Measurements from ENCODE around the gene PNMT.

DNA sequence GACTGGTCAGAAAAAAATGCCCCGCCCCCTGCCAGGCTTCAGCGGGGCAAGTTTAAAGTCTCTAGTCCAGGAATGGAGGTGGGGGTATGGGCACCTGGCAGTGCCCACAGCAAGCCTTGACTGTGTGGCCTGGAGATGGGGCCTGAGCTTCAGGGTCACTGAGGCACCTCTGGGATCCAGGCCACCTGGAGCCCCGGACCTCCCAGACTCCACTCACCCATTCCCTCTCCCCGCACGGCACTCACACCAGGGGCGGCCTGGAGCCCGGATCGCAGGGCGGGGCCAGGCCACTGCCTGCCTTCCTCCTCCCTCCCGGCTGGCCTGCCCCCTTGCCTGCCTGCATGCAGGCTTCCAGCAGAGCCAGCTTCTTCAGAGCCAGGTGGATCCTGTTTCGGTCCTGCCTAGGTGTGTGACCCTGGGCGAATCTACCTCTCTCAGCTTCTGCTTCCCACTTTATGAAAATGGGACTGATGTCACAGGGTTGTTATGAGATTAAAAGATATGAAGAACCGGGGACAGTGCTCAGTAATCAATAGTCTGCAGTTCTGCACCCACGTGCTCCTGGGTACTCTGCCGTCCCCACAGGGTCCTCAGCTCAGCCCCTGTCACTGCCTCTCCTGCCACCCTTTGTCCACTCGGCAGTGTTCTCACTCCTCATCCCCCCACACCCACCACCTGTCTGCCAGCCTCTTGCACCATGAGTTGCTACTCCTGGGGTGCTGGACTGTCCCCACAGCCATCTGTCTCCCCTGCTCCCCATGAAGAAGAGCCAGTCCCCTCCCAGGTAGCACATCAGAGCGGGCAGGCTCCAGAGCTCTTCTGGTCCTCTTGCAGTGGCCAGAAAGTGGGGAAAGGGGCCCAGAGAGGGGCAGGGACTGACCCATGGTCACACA, 4.3 kb upstream of the PNMT start:
- TF ChIP-seq, protein P1, sequence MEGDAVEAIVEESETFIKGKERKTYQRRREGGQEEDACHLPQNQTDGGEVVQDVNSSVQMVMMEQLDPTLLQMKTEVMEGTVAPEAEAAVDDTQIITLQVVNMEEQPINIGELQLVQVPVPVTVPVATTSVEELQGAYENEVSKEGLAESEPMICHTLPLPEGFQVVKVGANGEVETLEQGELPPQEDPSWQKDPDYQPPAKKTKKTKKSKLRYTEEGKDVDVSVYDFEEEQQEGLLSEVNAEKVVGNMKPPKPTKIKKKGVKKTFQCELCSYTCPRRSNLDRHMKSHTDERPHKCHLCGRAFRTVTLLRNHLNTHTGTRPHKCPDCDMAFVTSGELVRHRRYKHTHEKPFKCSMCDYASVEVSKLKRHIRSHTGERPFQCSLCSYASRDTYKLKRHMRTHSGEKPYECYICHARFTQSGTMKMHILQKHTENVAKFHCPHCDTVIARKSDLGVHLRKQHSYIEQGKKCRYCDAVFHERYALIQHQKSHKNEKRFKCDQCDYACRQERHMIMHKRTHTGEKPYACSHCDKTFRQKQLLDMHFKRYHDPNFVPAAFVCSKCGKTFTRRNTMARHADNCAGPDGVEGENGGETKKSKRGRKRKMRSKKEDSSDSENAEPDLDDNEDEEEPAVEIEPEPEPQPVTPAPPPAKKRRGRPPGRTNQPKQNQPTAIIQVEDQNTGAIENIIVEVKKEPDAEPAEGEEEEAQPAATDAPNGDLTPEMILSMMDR (IDR thresholded peaks at IDR 0.05): no peak
- no peak for TF ChIP-seq POLR2A (IDR thresholded peaks at IDR 0.05)

Measured in testis (tissue), 2 donors.